ENCODE measurements around the gene RASGEF1C. TPM values are rescaled to one million over a fixed set of nuclear protein-coding genes. Genes with fewer than 3 reads are reported as not detected.

The RASGEF1C gene
- total RNA-seq, 6 experiments from 2014 or later: 0.64 TPM; not detected in 5

- intact Hi-C loops (cut with DNase I): no loop called here
- Histone ChIP-seq H3K4me1 (no peaks in the 10 kb centered on the region), H3K9me3 (peaks cover 0 to 20% (median 6%) of the 10 kb centered on the region in 4 donors), H3K4me3 (no peak overlapping the region), H3K27ac (no peak overlapping the region), H3K27me3 (no peaks in the 10 kb centered on the region), H3K36me3 (peaks cover 0 to 21% (median 9%) of the 10 kb centered on the region in 4 donors)
- TF ChIP-seq, protein P1, sequence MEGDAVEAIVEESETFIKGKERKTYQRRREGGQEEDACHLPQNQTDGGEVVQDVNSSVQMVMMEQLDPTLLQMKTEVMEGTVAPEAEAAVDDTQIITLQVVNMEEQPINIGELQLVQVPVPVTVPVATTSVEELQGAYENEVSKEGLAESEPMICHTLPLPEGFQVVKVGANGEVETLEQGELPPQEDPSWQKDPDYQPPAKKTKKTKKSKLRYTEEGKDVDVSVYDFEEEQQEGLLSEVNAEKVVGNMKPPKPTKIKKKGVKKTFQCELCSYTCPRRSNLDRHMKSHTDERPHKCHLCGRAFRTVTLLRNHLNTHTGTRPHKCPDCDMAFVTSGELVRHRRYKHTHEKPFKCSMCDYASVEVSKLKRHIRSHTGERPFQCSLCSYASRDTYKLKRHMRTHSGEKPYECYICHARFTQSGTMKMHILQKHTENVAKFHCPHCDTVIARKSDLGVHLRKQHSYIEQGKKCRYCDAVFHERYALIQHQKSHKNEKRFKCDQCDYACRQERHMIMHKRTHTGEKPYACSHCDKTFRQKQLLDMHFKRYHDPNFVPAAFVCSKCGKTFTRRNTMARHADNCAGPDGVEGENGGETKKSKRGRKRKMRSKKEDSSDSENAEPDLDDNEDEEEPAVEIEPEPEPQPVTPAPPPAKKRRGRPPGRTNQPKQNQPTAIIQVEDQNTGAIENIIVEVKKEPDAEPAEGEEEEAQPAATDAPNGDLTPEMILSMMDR (IDR thresholded peaks at IDR 0.05): no peak
- no peak for TF ChIP-seq POLR2A (IDR thresholded peaks at IDR 0.05)
- DNase-seq (no peak), ATAC-seq (no peak)
- WGBS (ENCODE audit: insufficient coverage, low coverage, low lambda C conversion rate, missing lambda C conversion rate): 95% methylated on average over 2 of the region's 4 CpGs
Observed at GRCh38 chr5:180250329-180250728, 41.3 kb upstream of the RASGEF1C start.

GRCh38 chr5:180241600-180241999, 32.6 kb upstream of the RASGEF1C start:
- DNase-seq (no peak), ATAC-seq (no peak)
- intact Hi-C loops (cut with DNase I): no loop called here
- H3K36me3 ChIP-seq: peaks cover 0 to 49% (median 4%) of the 10 kb centered on the region in 4 donors
- TF ChIP-seq POLR2A (IDR thresholded peaks at IDR 0.05): no peak
- TF ChIP-seq, protein P1 (IDR thresholded peaks at IDR 0.05): no peak
- no peak overlapping the region for H3K4me3 ChIP-seq
- WGBS (ENCODE audit: insufficient coverage, low coverage, low lambda C conversion rate, missing lambda C conversion rate): 100% methylated on average over 1 of the region's 5 CpGs
- peaks cover 0 to 5% (median 2%) of the 10 kb centered on the region in 4 donors for H3K9me3 ChIP-seq
- H3K4me1 ChIP-seq: no peaks in the 10 kb centered on the region
- no peaks in the 10 kb centered on the region for H3K27me3 ChIP-seq
- H3K27ac ChIP-seq: no peak overlapping the region

DNA sequence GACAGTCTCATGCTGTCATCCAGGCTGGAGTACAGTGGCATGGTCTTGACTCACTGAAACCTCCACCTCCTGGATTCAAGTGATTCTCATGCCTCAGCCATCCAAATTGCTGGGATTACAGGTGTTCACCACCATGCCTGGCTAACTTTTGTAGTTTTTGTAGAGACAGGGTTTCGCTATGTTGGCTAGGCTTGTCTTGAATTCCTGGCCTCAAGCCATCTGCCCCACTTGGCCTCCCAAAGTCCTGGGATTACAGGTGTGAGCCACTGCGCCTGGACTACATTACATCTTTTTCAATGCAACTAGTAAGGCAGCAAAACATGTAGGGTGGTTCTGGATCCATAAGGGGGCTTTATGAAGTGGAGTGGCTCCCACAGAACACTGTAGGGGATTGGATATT, 29.6 kb upstream of the RASGEF1C start:
- intact Hi-C loops (cut with DNase I): no loop called here
- Histone ChIP-seq H3K36me3 (peaks cover 0 to 58% (median 9%) of the 10 kb centered on the region in 4 donors), H3K27ac (no peak overlapping the region), H3K27me3 (no peaks in the 10 kb centered on the region), H3K4me1 (no peaks in the 10 kb centered on the region), H3K9me3 (peaks cover 0 to 8% (median 2%) of the 10 kb centered on the region in 4 donors), H3K4me3 (no peak overlapping the region)
- TF ChIP-seq, protein P1 (IDR thresholded peaks at IDR 0.05): no peak
- TF ChIP-seq POLR2A (IDR thresholded peaks at IDR 0.05): no peak
- ATAC-seq: no peak
- no CpG with 5 or more reads among the region's 2 CpGs for WGBS (ENCODE audit: insufficient coverage, low coverage, low lambda C conversion rate, missing lambda C conversion rate)
- no peak for DNase-seq

- Histone ChIP-seq H3K27me3 (no peaks in the 10 kb centered on the region), H3K4me1 (no peaks in the 10 kb centered on the region), H3K36me3 (peaks cover 0 to 37% (median 9%) of the 10 kb centered on the region in 4 donors), H3K4me3 (no peak overlapping the region), H3K27ac (no peak overlapping the region), H3K9me3 (peaks cover 0 to 11% (median 0%) of the 10 kb centered on the region in 4 donors)
- intact Hi-C loops (cut with DNase I): no loop called here
- no peak for DNase-seq
- TF ChIP-seq POLR2A (IDR thresholded peaks at IDR 0.05): no peak
- TF ChIP-seq, protein P1 (IDR thresholded peaks at IDR 0.05): no peak
- 94% methylated on average over 1 of the region's 1 CpG for WGBS (ENCODE audit: insufficient coverage, low coverage, low lambda C conversion rate, missing lambda C conversion rate)
- no peak for ATAC-seq
Observed at GRCh38 chr5:180235846-180236245, 26.8 kb upstream of the RASGEF1C start.

GRCh38 chr5:180235077-180235476, 26.1 kb upstream of the RASGEF1C start:
- TF ChIP-seq, protein P1 (IDR thresholded peaks at IDR 0.05): no peak
- no peak for TF ChIP-seq POLR2A (IDR thresholded peaks at IDR 0.05)
- Histone ChIP-seq H3K36me3 (peaks cover 0 to 32% (median 8%) of the 10 kb centered on the region in 4 donors), H3K4me3 (no peak overlapping the region)

More at GRCh38 chr5:180235077-180235476, 26.1 kb upstream of the RASGEF1C start:
- no peaks in the 10 kb centered on the region for H3K4me1 ChIP-seq
- whole genome bisulfite sequencing (ENCODE audit: insufficient coverage, low coverage, low lambda C conversion rate, missing lambda C conversion rate): 91% methylated on average over 5 of the region's 5 CpGs
- ATAC-seq (no peak), DNase-seq (no peak)
- intact Hi-C loops (cut with DNase I): no loop called here
- H3K9me3 ChIP-seq: peaks cover 0 to 11% (median 0%) of the 10 kb centered on the region in 4 donors
- H3K27me3 ChIP-seq: no peaks in the 10 kb centered on the region
- H3K27ac ChIP-seq: no peak overlapping the region
